Measurements from ENCODE around the gene LRBA.

Gene LRBA

GRCh38 chr4:150938873-150939499 is 76.1 kb downstream of the LRBA start:
- Histone ChIP-seq H3K79me2 (ENCODE audit: insufficient read depth, low read length) (peaks cover 37% of the 10 kb centered on the region), H3K4me3 (ENCODE audit: low read depth, low read length, poor library complexity, severe bottlenecking) (no peak overlapping the region), H3K9ac (ENCODE audit: low read length) (no peak overlapping the region), H3K27me3 (ENCODE audit: insufficient read depth, low read length) (no peaks in the 10 kb centered on the region), H3K27ac (ENCODE audit: low read depth, low read length, poor library complexity, severe bottlenecking) (no peak overlapping the region), H3K36me3 (ENCODE audit: insufficient read depth, low read length) (no peaks in the 10 kb centered on the region), H3K4me2 (ENCODE audit: low read length) (no peak overlapping the region), H4K20me1 (ENCODE audit: insufficient read depth, low read length) (no peaks in the 10 kb centered on the region), H3K9me2 (ENCODE audit: low read depth, low read length) (no peaks in the 10 kb centered on the region), H2AFZ (ENCODE audit: low read length) (no peak overlapping the region), H3K9me3 (ENCODE audit: low read length) (no peaks in the 10 kb centered on the region), H3K4me1 (ENCODE audit: insufficient read depth, low read length, severe bottlenecking) (no peaks in the 10 kb centered on the region), H3F3A (ENCODE audit: insufficient read depth, low read length) (no peaks in the 10 kb centered on the region)
- TF ChIP-seq EZH2 (IDR thresholded peaks at IDR 0.05; ENCODE audit: borderline replicate concordance, low read length) (no peak), CTCF (IDR thresholded peaks at IDR 0.05; ENCODE audit: low read length) (no peak)

GRCh38 chr4:150938417-150938816 is 76.7 kb downstream of the LRBA start:
- Histone ChIP-seq H3K79me2 (ENCODE audit: insufficient read depth, low read length) (peaks cover 38% of the 10 kb centered on the region), H3K4me3 (ENCODE audit: low read depth, low read length, poor library complexity, severe bottlenecking) (no peak overlapping the region), H3K27me3 (ENCODE audit: insufficient read depth, low read length) (no peaks in the 10 kb centered on the region), H3K9ac (ENCODE audit: low read length) (no peak overlapping the region), H3K4me1 (ENCODE audit: insufficient read depth, low read length, severe bottlenecking) (no peaks in the 10 kb centered on the region), H2AFZ (ENCODE audit: low read length) (no peak overlapping the region), H3K36me3 (ENCODE audit: insufficient read depth, low read length) (no peaks in the 10 kb centered on the region), H3K27ac (ENCODE audit: low read depth, low read length, poor library complexity, severe bottlenecking) (no peak overlapping the region), H3F3A (ENCODE audit: insufficient read depth, low read length) (no peaks in the 10 kb centered on the region), H4K20me1 (ENCODE audit: insufficient read depth, low read length) (no peaks in the 10 kb centered on the region), H3K9me2 (ENCODE audit: low read depth, low read length) (no peaks in the 10 kb centered on the region), H3K4me2 (ENCODE audit: low read length) (no peak overlapping the region), H3K9me3 (ENCODE audit: low read length) (no peaks in the 10 kb centered on the region)
- TF ChIP-seq CTCF (IDR thresholded peaks at IDR 0.05; ENCODE audit: low read length) = no peak

- H3K27me3 ChIP-seq (ENCODE audit: insufficient read depth, low read length) = no peaks in the 10 kb centered on the region
- no peak for TF ChIP-seq CTCF (IDR thresholded peaks at IDR 0.05; ENCODE audit: low read length)
- no peak for TF ChIP-seq EZH2 (IDR thresholded peaks at IDR 0.05; ENCODE audit: borderline replicate concordance, low read length)
- H3K4me2 ChIP-seq (ENCODE audit: low read length) = no peak overlapping the region
- H4K20me1 ChIP-seq (ENCODE audit: insufficient read depth, low read length) = no peaks in the 10 kb centered on the region
- H3K9ac ChIP-seq (ENCODE audit: low read length) = no peak overlapping the region
- H2AFZ ChIP-seq (ENCODE audit: low read length) = no peak overlapping the region
- no peaks in the 10 kb centered on the region for H3K36me3 ChIP-seq (ENCODE audit: insufficient read depth, low read length)
- no peaks in the 10 kb centered on the region for H3K9me3 ChIP-seq (ENCODE audit: low read length)
- no peak overlapping the region for H3K27ac ChIP-seq (ENCODE audit: low read depth, low read length, poor library complexity, severe bottlenecking)
- no peaks in the 10 kb centered on the region for H3F3A ChIP-seq (ENCODE audit: insufficient read depth, low read length)
- H3K9me2 ChIP-seq (ENCODE audit: low read depth, low read length) = no peaks in the 10 kb centered on the region
- H3K79me2 ChIP-seq (ENCODE audit: insufficient read depth, low read length) = peaks cover 29% of the 10 kb centered on the region
- H3K4me3 ChIP-seq (ENCODE audit: low read depth, low read length, poor library complexity, severe bottlenecking) = no peak overlapping the region
- H3K4me1 ChIP-seq (ENCODE audit: insufficient read depth, low read length, severe bottlenecking) = no peaks in the 10 kb centered on the region
These were observed 81.1 kb downstream of the LRBA start for GRCh38 chr4:150934022-150934421.

Measured in OCI-LY1 (cell line).